Osteoblast (primary cell): Measurements from ENCODE around the gene DELE1. TPM values are rescaled to one million over a fixed set of nuclear protein-coding genes. Genes with fewer than 3 reads are reported as not detected.

Experiments
- DNase-seq: peaks from one replicate; pipeline ENCODE4 v3.0.0; 2011; ENCODE audit warnings: low spot score, mixed read lengths; ENCODE audit not compliant: insufficient read length; ENCODE audit errors: missing footprints
- H2AFZ ChIP-seq: 2 replicates; pipeline ENCODE4 v1.6.0; 2011; ENCODE audit warnings: mild to moderate bottlenecking, low read length
- H3K27ac ChIP-seq: 2 replicates; pipeline ENCODE4 v1.5.1; 2011; ENCODE audit warnings: mild to moderate bottlenecking, low read depth, low read length, moderate library complexity
- H3K27me3 ChIP-seq: 2 replicates; pipeline ENCODE4 v1.6.0; 2012; ENCODE audit warnings: mild to moderate bottlenecking, control low read depth, inconsistent platforms, low read length, moderate library complexity; ENCODE audit not compliant: insufficient read depth
- H3K36me3 ChIP-seq: 2 replicates; pipeline ENCODE4 v1.5.1; 2011; ENCODE audit warnings: mild to moderate bottlenecking, low read length, control low read depth, moderate library complexity; ENCODE audit not compliant: insufficient read depth
- H3K4me1 ChIP-seq: 2 replicates; pipeline ENCODE4 v1.5.1; 2011; ENCODE audit warnings: mild to moderate bottlenecking, low read length, control low read depth, moderate library complexity; ENCODE audit not compliant: insufficient read depth
- H3K4me2 ChIP-seq: 2 replicates; pipeline ENCODE4 v1.6.0; 2011; ENCODE audit warnings: mild to moderate bottlenecking, low read length; ENCODE audit not compliant: insufficient read depth
- H3K4me3 ChIP-seq: fragments of 200-600 bp; sonication (generic); 3 replicates; pipeline ENCODE4 v1.5.1; 2012; ENCODE audit warnings: mild to moderate bottlenecking, low read length, inconsistent platforms; ENCODE audit not compliant: insufficient read depth
- H3K79me2 ChIP-seq: 2 replicates; pipeline ENCODE4 v1.6.0; 2012; ENCODE audit warnings: mild to moderate bottlenecking, low read length, control low read depth, inconsistent platforms; ENCODE audit not compliant: insufficient read depth
- H3K9me3 ChIP-seq: 2 replicates; pipeline ENCODE4 v1.5.1; 2011; ENCODE audit warnings: low read depth, low read length, control low read depth
- H4K20me1 ChIP-seq: 2 replicates; pipeline ENCODE4 v1.6.0; 2012; ENCODE audit warnings: mild to moderate bottlenecking, low read length, control low read depth; ENCODE audit not compliant: insufficient read depth
- CTCF ChIP-seq: IDR thresholded peaks from 2 replicates; pipeline ENCODE4 v1.5.1; 2011; ENCODE audit warnings: mild to moderate bottlenecking, low read depth, low read length, moderate library complexity; ENCODE audit errors: extremely low read depth
- total RNA-seq: library from RNA; depleted of rRNA; stranded (reverse); fragments of >200 nt; gene quantifications from 2 replicates; pipeline ENCODE4 v1.2.3, GENCODE V29; 2012

DELE1 gene
- total RNA-seq, 1 donor = 52.1 TPM

DNA sequence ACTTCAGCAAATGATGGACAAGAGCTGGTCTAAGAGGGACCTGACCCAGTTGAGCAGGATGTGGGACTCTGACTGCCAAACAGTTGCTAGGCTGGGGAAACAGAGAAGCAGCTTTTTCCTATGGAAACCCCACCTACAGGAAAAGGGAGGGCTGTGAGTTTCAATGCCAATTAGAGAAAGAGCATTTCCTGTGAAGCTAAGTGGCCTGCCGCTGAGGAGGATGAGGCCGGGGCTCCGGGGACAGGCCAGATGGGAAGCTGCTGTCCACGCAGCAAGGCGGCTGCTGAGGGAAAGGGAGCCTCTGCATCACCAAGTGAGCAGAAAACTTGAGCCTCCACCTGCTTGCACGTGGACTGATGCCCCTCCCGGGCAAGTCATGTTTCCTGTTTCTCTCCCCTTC lies 34.4 kb downstream of the DELE1 start, which contains the start of gene PCDH12:
TSS of gene PCDH12 (minus strand) at position 90 of the 400 bp plus-strand sequence. CDS start 351 bp downstream, outside the sequence.
- Histone ChIP-seq H3K27me3 (no peaks in the 10 kb centered on the region), H3K4me1 (no peaks in the 10 kb centered on the region), H4K20me1 (no peaks in the 10 kb centered on the region), H3K4me3 (no peak within 1 kb of the TSS), H3K36me3 (no peaks in the 10 kb centered on the region), H3K9me3 (no peaks in the 10 kb centered on the region), H3K79me2 (no peaks in the 10 kb centered on the region), H2AFZ (no peak within 1 kb of the TSS), H3K4me2 (no peak within 1 kb of the TSS), H3K27ac (no peak within 1 kb of the TSS)
- no peak for TF ChIP-seq CTCF
- no peak for DNase-seq

DNA sequence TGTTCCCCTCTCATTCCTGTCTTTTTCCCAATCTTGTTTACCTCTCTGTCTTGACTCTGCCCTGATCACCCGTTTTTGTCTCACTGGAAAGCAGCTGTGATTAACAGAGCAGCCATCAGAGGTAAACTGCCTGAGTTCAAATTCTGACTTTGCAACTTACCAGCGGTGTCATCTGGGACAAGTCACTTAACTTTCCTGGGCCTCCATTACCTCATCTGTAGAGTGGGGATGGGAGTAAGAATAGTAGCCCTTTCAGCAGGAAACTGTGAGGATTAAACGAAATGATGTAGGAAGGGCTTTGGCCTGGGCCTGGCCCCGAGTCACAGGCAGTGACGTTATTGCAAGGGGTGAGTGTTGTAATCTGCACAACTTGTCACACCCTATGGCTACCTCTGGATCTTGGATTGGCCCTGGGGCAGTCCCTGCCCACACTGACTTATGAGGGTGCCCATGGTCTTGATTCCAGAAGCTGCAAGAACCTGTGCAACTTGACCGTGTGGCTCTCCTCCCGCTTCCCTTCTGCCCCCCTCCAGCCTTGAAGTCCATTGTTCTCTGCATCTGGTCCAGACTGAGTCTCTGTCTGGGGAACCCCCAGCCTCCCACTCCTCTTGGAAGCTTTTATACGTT lies 35.0 kb downstream of the DELE1 start:
- Histone ChIP-seq H3K4me1 (no peaks in the 10 kb centered on the region), H3K79me2 (no peaks in the 10 kb centered on the region), H3K36me3 (no peaks in the 10 kb centered on the region), H3K27ac (no peak overlapping the region), H3K9me3 (no peaks in the 10 kb centered on the region), H2AFZ (no peak overlapping the region), H3K27me3 (no peaks in the 10 kb centered on the region), H4K20me1 (no peaks in the 10 kb centered on the region), H3K4me3 (no peak overlapping the region), H3K4me2 (no peak overlapping the region)
- TF ChIP-seq CTCF = no peak
- no peak for DNase-seq

- Histone ChIP-seq H3K4me2 (no peak overlapping the region), H3K79me2 (no peaks in the 10 kb centered on the region), H3K36me3 (no peaks in the 10 kb centered on the region), H2AFZ (no peak overlapping the region), H4K20me1 (no peaks in the 10 kb centered on the region), H3K9me3 (no peaks in the 10 kb centered on the region), H3K27ac (no peak overlapping the region), H3K4me3 (no peak overlapping the region), H3K4me1 (no peaks in the 10 kb centered on the region), H3K27me3 (no peaks in the 10 kb centered on the region)
- TF ChIP-seq CTCF = peak; percentile 21
- no peak for DNase-seq
These were observed 36.3 kb downstream of the DELE1 start for GRCh38 chr5:141960018-141960417.

DNA sequence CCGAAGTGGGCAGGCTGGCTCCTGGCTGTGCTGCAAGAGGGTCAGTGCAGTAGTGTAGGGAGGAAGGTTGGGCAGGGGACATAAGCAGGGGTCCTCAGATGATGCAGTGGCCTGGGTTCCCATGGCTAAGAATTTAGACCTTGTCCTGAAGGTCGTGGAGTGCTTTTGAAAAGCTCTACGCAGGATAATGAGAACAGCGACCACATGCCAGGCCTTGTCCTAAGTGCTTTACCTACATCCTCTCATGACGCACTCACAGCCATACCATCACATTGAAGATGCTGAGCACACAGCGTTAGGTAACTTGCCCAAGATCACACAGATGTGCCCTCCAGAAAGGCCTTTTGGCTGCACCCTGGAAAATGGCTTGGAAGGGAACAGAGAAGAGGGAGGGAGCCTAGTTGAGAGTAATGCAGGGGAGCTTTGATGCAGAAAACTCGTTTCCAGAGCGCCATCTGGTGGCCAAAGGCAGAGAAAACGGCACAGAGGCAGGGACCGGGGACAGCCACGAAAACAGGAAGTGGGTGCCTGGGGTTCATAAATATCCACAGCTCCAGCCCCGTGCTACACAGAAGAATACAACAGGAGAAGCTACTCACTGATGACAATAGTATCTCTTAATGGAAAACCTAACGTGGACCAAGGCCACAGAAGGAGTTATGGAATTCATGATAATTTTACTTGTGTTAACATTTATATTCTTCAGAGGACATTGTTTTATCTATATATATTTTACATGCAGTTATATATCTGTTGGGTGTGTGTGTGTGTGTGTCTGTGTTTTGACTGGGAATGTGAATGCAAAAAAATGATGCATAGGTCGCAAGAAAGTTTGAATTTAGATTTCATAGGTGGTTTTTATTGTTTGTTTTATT lies 37.0 kb downstream of the DELE1 start:
- no peak overlapping the region for H3K27ac ChIP-seq
- no peaks in the 10 kb centered on the region for H4K20me1 ChIP-seq
- H3K4me1 ChIP-seq = no peaks in the 10 kb centered on the region
- no peaks in the 10 kb centered on the region for H3K9me3 ChIP-seq
- H3K79me2 ChIP-seq = no peaks in the 10 kb centered on the region
- peak; percentile 96 for TF ChIP-seq CTCF
- H3K4me3 ChIP-seq = no peak overlapping the region
- no peaks in the 10 kb centered on the region for H3K27me3 ChIP-seq
- H2AFZ ChIP-seq = peak overlapping the region; percentile 88
- H3K4me2 ChIP-seq = peak overlapping the region; percentile 65
- no peaks in the 10 kb centered on the region for H3K36me3 ChIP-seq
- peak; percentile 94 for DNase-seq
